Small intestine (tissue), 16 donors: Measurements from ENCODE around the gene ZNF333. TPM values are rescaled to one million over a fixed set of nuclear protein-coding genes. Genes with fewer than 3 reads are reported as not detected.

ENCODE experiments used
- DNase-seq, 2 donors: peaks; one replicate each; pipeline versions ENCODE4 v3.0.0 to v3.0.0-alpha.2; 2013
- FAIRE-seq: peaks from 2 replicates; lab custom pipeline; 2012; peaks lifted over from hg19 to GRCh38; lab: Jason Lieb, UNC
- H3K27ac ChIP-seq, 3 donors: one replicate each; pipeline ENCODE4 v1.5.1; 2013; ENCODE audit warnings: low read length in 2 of 3, mild to moderate bottlenecking in 2 of 3, control low read depth in 1 of 3, inconsistent platforms in 1 of 3, low read depth in 1 of 3, moderate library complexity in 1 of 3
- H3K27me3 ChIP-seq, 3 donors: one replicate each; pipeline ENCODE4 v1.6.1; 2013; ENCODE audit warnings: low read length in 3 of 3, inconsistent platforms in 1 of 3; ENCODE audit not compliant: control insufficient read depth in 3 of 3, insufficient read depth in 3 of 3
- H3K36me3 ChIP-seq, 3 donors: one replicate each; pipeline ENCODE4 v1.6.1; 2013; ENCODE audit warnings: low read length in 3 of 3, inconsistent platforms in 1 of 3, low read depth in 1 of 3, mild to moderate bottlenecking in 1 of 3, moderate library complexity in 1 of 3; ENCODE audit not compliant: control insufficient read depth in 3 of 3, insufficient read depth in 2 of 3
- H3K4me1 ChIP-seq, 3 donors: one replicate each; pipeline ENCODE4 v1.6.1; 2013; ENCODE audit warnings: low read length in 2 of 3, inconsistent platforms in 1 of 3, low read depth in 1 of 3, mild to moderate bottlenecking in 1 of 3, moderate library complexity in 1 of 3; ENCODE audit not compliant: control insufficient read depth in 3 of 3, insufficient read depth in 2 of 3
- H3K4me3 ChIP-seq, 3 donors: one replicate each; pipeline ENCODE4 v1.5.1; 2013; ENCODE audit warnings: low read length in 3 of 3, control low read depth in 1 of 3, inconsistent platforms in 1 of 3, low read depth in 1 of 3, mild to moderate bottlenecking in 1 of 3, moderate library complexity in 1 of 3
- H3K9me3 ChIP-seq, 2 donors: one replicate each; pipeline ENCODE4 v1.6.1; 2013; ENCODE audit warnings: low read depth in 1 of 2, low read length in 1 of 2; ENCODE audit not compliant: control insufficient read depth in 2 of 2, insufficient read depth in 1 of 2
- WGBS, 3 donors: extraction: QIAGEN DNeasy Blood & Tissue Kit; methylation state at CpG; one replicate each; pipeline ENCODE4 v1.1.7; 2013; 5-methylcytosine and 5-hydroxymethylcytosine counted together
- long read RNA-seq, 10 donors: transcript quantifications; one replicate each; lab custom pipeline, GENCODE V29; 2026
- polyA plus RNA-seq, 4 donors: library from polyadenylated mRNA; stranded (reverse) in 3 of 4; unstranded in 1 of 4; fragments of 200-250 nt in 3 of 4; fragments of 120-200 nt in 1 of 4; gene quantifications; one replicate each; pipeline versions ENCODE4 v1.2.1 to v1.2.3, GENCODE V29; 2013
- donor health status: healthy with polysubstance abuse.
- donor health status: control.
- donor health status: control.
- donor health status: Bipolar disorder and iron deficiency.
- donor health status: healthy.

ZNF333 gene
- polyA plus RNA-seq: 10 to 100 TPM in 1 of 4 donors, 1 to 10 TPM in 3; 2.7 to 10.3 (median 4.5) TPM
- long read RNA-seq, donor 1: 0 reads
- long read RNA-seq, donor 2: 0 reads
- long read RNA-seq, donor 3, partial matches to known transcripts: 0 of 5 reads
- long read RNA-seq, donor 3, other reads (novel, unspliced or antisense): 0 of 5 reads
- long read RNA-seq, donor 4, partial matches to known transcripts: 0 of 1 reads
- long read RNA-seq, donor 4, other reads (novel, unspliced or antisense): 0 of 1 reads
- long read RNA-seq, donor 5, partial matches to known transcripts: 0 of 1 reads
- long read RNA-seq, donor 5, other reads (novel, unspliced or antisense): 0 of 1 reads
- long read RNA-seq, donor 6, partial matches to known transcripts: 0 of 2 reads
- long read RNA-seq, donor 6, other reads (novel, unspliced or antisense): 0 of 2 reads
- long read RNA-seq, donor 7, full-length matches to known transcripts: 3 of 3 reads
- long read RNA-seq, donor 7, partial matches to known transcripts: 0 of 3 reads
- long read RNA-seq, donor 7, other reads (novel, unspliced or antisense): 0 of 3 reads
- long read RNA-seq, donor 8, partial matches to known transcripts: 0 of 1 reads
- long read RNA-seq, donor 8, other reads (novel, unspliced or antisense): 0 of 1 reads
- long read RNA-seq, donor 9, full-length matches to known transcripts: 1 of 1 reads
- long read RNA-seq, donor 9, partial matches to known transcripts: 0 of 1 reads
- long read RNA-seq, donor 9, other reads (novel, unspliced or antisense): 0 of 1 reads
- long read RNA-seq, donor 10, full-length matches to known transcripts: 6 of 6 reads
- long read RNA-seq, donor 10, partial matches to known transcripts: 0 of 6 reads
- long read RNA-seq, donor 10, other reads (novel, unspliced or antisense): 0 of 6 reads

DNA sequence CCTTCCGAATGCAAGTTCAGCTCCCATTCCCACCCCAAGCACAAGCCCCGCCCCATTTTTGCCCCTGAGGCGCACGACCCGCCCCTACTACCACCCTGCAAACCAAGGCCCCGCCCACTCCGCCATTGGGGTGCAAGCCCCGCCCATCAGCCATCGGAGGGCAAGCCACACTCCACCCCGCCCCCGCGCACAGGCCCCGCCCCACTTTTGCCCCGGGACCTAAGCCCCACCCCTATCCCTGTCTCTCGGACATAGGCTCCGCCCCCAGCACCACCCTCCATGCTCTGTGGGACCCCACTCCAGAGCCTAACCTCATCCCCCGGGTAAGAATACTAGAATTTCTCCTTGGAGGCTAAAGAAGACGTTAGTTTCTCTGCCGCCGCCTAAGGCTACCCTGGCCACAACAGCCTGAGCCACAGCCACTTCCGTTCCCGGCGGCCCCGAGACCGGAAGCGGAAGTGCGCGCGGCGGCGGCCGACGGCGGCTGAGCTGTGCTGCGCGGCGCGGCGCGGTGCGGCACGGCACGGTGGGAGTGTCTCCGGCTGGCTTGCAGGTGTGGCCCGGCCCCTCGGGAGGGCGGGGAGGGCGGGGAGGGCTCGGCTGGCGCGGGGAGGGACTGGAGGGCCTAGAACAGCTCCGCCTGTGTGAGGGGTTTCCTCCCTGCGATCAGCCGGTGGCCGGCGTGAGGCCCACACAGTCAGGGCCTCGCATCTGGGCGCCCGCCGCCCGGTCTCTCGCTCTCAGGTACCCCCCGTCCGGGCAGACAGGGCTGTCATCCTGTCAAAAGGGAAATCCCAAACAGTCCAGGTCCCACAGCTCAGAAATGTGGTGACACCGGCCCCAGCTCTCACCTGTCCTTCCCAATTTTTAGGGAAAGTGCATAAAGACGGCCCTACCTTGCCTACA lies at the start of gene ZNF333:
Gene ZNF333, plus strand, starts transcription at position 451 of the 906 bp plus-strand sequence. CDS start 3,444 bp downstream, outside the sequence.
- H3K4me1 ChIP-seq: no peaks in the 10 kb centered on the region
- FAIRE-seq: no peak
- peak; percentile 91 to 97 for DNase-seq
- peak within 1 kb of the TSS; percentile 71 to 90 (median 79) for H3K4me3 ChIP-seq
- H3K27me3 ChIP-seq: no peaks in the 10 kb centered on the region
- WGBS, 3 donors: 1% methylated on average over 55 to 66 of the region's 66 CpGs
- H3K9me3 ChIP-seq: no peaks in the 10 kb centered on the region
- H3K36me3 ChIP-seq: peaks cover 0 to 6% (median 0%) of the 10 kb centered on the region in 3 donors
- peak within 1 kb of the TSS; percentile 95 to 100 (median 97) for H3K27ac ChIP-seq

DNA sequence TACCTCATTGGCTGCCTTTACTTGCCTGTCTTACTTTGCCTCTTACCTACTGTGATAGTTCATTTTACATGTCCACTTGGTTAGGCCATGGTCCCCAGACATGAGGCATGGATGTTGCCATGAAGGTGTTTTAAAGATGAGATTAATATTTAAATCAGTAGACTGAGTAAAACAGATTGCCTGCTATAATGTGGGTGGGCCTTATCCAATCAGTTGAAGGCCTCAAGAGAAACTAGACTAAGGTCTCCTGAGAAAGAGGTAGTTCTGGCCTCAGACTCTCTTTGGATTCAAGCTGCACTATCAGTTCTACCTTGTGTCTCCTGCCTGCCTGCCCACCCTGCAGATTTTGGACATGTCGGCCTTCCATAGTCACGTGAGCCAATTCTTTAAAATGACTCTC lies 41.3 kb upstream of the ZNF333 start:
- WGBS, 3 donors: 85 to 96% (median 87%) methylated on average over 2 of the region's 2 CpGs
- H3K4me3 ChIP-seq: no peak overlapping the region
- FAIRE-seq (no peak), DNase-seq (no peak)
- H3K36me3 ChIP-seq: no peaks in the 10 kb centered on the region
- no peaks in the 10 kb centered on the region for H3K27me3 ChIP-seq
- no peaks in the 10 kb centered on the region for H3K4me1 ChIP-seq
- no peaks in the 10 kb centered on the region for H3K9me3 ChIP-seq
- no peak overlapping the region for H3K27ac ChIP-seq

DNA sequence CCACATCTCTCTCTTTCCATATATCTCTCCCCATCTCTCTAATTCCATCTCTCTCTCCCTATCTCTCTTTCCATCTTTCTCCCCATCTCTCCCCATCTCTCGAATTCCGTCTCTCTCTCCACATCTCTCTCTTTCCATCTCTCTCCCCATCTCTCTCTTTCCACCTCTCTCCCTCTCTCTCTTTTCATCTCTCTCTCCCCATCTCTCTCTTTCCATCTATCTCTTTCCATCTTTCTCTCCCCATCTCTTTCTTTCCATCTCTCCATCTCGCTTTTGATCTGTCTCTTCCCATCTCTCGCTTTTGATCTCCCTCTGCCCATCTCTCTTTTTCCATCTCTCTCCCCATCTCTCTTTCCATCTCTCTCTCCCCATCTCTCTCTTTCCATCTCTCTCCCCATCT lies 40.8 kb upstream of the ZNF333 start:
- DNase-seq (no peak), FAIRE-seq (no peak)
- no peaks in the 10 kb centered on the region for H3K27me3 ChIP-seq
- no peaks in the 10 kb centered on the region for H3K36me3 ChIP-seq
- 60 to 79% (median 61%) methylated on average over 4 of the region's 4 CpGs for WGBS, 3 donors
- no peak overlapping the region for H3K4me3 ChIP-seq
- H3K4me1 ChIP-seq: no peaks in the 10 kb centered on the region
- no peaks in the 10 kb centered on the region for H3K9me3 ChIP-seq
- no peak overlapping the region for H3K27ac ChIP-seq

DNA sequence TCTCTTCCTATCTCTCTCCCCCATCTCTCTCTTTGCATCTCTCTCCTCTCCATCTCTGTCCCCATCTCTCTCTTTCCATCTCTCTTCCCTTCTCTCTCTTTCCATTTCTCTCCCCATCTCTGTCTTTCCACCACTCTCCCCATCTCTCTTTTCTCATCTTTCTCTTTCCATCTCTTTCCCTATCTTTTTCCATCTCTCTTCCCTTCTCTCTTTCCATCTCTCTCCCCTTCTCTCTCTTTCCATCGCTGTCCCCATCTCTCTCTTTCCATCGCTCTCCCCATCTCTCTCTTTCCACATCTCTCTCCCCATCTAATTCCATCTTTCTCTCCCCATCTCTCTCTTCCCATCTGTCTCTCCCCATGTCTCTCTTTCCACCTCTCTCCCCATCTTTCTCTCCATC lies 39.7 kb upstream of the ZNF333 start:
- no peaks in the 10 kb centered on the region for H3K9me3 ChIP-seq
- 58 to 77% (median 74%) methylated on average over 2 of the region's 2 CpGs for WGBS, 3 donors
- no peak overlapping the region for H3K4me3 ChIP-seq
- no peaks in the 10 kb centered on the region for H3K36me3 ChIP-seq
- H3K27me3 ChIP-seq: no peaks in the 10 kb centered on the region
- FAIRE-seq (no peak), DNase-seq (no peak)
- no peak overlapping the region for H3K27ac ChIP-seq
- no peaks in the 10 kb centered on the region for H3K4me1 ChIP-seq

DNA sequence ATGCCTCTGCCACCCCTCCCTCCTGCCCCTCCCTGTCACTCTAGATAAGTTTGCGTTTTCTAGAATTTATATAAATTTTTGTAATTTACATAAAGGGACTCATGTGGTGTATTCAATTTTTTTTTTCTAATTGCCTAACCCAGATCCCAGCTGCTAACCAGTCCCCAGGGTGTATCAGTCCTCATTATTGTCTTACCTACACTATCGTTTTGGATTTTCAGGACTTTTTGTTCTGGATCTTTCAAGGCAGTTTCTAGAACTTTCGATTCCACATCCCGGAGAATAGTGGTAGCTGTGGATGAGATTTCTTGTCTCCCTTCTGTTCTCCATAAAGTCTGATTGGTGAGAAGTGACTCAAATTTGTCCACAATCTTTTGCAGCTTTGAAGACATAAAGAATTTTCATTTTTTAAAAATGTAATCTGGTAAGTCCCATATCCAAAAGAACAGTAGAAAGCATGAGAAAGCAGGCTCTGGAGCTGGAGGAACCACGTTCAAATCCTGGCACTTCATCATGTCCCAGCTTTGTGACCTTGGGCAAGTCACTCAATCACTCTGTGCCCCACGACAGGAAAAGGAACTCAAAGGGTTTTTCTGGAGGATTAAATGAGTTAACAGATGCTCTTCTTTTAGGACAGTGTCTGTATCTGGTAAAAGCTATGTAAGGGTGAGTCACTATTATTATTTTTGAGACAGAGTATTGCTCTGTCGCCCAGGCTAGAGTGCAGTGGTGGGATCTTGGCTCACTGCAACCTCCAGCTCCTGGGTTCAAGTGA lies 34.9 kb upstream of the ZNF333 start:
- Histone ChIP-seq H3K4me1 (no peaks in the 10 kb centered on the region), H3K9me3 (no peaks in the 10 kb centered on the region), H3K27me3 (no peaks in the 10 kb centered on the region), H3K4me3 (no peak overlapping the region), H3K27ac (no peak overlapping the region), H3K36me3 (no peaks in the 10 kb centered on the region)
- DNase-seq (no peak), FAIRE-seq (no peak)
- WGBS, 3 donors: 55 to 73% (median 63%) methylated on average over 7 of the region's 7 CpGs

DNA sequence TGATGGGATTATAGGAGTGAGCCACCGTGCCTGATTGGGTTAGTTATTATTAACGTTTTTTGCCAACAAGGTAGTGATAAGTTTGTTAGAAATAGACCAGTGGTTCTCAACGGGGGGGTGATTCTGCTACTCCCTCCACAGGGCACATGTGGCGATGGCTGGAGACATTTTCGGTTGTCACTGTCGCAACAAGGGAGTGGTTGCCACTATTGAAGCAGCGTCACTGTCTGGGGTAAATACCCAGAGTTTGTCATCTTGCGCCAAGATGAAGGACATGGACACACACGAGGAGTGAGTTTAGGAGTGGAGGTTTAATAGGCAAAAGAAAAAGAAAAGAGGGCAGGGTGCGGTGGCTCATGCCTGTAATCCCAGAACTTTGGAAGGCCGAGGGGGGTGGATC lies 34.1 kb upstream of the ZNF333 start:
- Histone ChIP-seq H3K4me1 (no peaks in the 10 kb centered on the region), H3K27me3 (no peaks in the 10 kb centered on the region), H3K4me3 (no peak overlapping the region), H3K36me3 (no peaks in the 10 kb centered on the region), H3K27ac (no peak overlapping the region), H3K9me3 (no peaks in the 10 kb centered on the region)
- 70 to 74% (median 72%) methylated on average over 11 of the region's 11 CpGs for WGBS, 3 donors
- FAIRE-seq (no peak), DNase-seq (no peak)

DNA sequence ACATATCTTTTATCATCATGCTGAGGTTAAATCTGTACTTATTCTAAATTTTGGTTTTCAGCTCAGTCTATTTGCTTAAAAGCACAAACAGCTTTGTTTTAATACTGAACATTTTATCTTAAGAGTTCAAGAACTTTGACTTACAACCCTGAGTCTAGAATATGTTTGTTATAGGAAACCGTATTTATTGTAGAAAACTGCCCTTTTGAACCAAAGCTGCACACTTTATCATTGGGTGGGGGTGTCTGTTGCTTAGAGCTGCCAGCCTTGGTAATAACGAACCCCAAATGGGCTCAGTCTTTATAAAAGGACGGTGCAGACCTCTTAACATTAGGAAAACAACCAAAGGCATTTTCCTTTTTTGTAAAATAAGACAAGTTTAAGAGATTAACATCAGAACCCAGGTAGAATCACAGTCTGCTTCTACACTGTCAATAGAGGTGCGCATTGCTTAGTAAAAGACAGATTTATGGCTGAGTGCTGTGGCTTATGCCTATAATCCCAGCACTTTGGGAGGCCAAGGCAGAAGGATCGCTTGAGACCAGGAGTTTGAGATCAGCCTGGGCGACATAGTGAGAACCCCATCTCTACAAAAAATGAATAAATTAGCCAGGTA lies 29.9 kb upstream of the ZNF333 start:
- H3K27me3 ChIP-seq: no peaks in the 10 kb centered on the region
- H3K4me1 ChIP-seq: no peaks in the 10 kb centered on the region
- 26 to 51% (median 38%) methylated on average over 6 of the region's 6 CpGs for WGBS, 3 donors
- H3K4me3 ChIP-seq: no peak overlapping the region
- no peak overlapping the region for H3K27ac ChIP-seq
- FAIRE-seq (no peak), DNase-seq (peak in 1 of 2 donors; percentile 39)
- no peaks in the 10 kb centered on the region for H3K9me3 ChIP-seq
- H3K36me3 ChIP-seq: no peaks in the 10 kb centered on the region
